ENCODE data around the gene SPATA24.

DNA sequence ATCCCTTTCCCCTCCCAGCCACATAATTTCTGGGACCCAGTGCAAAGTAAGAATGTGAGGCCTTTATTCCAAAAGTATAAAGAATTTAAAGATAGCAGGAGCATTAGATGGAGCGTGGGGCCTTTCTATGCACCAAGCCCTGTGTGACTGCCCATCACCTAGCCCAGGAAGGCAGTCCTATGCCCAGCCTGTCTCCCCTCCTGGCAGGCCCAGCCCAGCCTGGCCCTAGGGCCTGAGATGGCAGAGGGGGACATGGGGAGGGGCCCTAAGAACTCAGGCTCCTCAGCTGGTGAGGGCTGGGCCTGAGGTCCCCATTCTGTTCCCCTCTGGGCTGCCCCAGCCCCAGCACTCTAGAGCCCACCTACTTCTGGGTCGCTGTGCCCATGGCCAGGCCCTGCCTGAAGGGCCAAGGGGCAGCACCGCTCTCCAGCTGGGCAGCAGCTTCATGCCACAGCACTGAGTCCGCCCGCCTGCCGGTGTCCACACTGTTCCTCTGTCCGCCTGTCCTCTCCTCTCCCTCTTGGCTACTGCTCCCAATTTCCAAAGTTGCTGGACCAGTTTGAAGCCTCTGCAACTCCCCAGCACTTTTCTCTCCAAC lies 19.8 kb downstream of the SPATA24 start:
- TF ChIP-seq NR3C1 (IDR thresholded peaks at IDR 0.05) = no peak
- TF ChIP-seq RNF2 (IDR thresholded peaks at IDR 0.05; ENCODE audit: borderline replicate concordance, low read depth) = no peak
- TF ChIP-seq, protein P1, sequence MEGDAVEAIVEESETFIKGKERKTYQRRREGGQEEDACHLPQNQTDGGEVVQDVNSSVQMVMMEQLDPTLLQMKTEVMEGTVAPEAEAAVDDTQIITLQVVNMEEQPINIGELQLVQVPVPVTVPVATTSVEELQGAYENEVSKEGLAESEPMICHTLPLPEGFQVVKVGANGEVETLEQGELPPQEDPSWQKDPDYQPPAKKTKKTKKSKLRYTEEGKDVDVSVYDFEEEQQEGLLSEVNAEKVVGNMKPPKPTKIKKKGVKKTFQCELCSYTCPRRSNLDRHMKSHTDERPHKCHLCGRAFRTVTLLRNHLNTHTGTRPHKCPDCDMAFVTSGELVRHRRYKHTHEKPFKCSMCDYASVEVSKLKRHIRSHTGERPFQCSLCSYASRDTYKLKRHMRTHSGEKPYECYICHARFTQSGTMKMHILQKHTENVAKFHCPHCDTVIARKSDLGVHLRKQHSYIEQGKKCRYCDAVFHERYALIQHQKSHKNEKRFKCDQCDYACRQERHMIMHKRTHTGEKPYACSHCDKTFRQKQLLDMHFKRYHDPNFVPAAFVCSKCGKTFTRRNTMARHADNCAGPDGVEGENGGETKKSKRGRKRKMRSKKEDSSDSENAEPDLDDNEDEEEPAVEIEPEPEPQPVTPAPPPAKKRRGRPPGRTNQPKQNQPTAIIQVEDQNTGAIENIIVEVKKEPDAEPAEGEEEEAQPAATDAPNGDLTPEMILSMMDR (IDR thresholded peaks at IDR 0.05) = no peak
